Measurements from ENCODE around the gene SCARF2. TPM values are rescaled to one million over a fixed set of nuclear protein-coding genes. Genes with fewer than 3 reads are reported as not detected.
"Not testable (repeated sequence)": the region's sequence is repeated elsewhere in the genome, so short reads cannot be mapped to it uniquely, and the experiment has no call there.

SCARF2 gene
- total RNA-seq, 4 donors from 2014 or later: 2.8 to 11.3 (median 5.8) TPM

DNA sequence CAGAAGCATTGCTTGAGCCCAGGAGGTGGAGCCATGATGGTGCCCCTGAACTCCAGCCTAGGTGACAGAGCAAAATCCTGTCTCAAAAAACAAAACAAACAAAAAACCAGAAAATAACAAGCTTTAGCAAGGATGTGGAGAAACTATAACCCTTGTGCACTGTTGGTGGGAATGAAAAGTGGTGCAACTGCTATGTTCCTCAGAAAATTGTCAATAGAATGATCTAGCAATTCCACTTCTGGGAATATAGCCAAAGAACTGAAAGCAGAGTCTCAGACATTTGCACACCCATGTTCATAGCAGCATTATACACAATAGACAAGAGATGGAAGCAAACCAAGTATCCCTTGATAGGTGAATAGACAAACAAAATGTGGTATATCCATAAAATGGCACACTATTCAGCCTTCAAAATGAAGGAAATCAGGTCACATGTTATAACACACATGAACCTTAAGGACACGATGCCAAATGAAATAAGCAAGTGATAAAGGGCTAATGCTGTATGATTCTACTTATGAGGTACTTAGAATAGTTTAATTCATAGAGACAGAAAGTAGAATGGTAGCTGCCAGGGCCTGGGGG, 42.1 kb upstream of the SCARF2 start:
- no peak for DNase-seq (ENCODE audit: low spot score in 2 of 2)
- no peak for TF ChIP-seq CTCF (IDR thresholded peaks at IDR 0.05)
- no peak for TF ChIP-seq EP300 (IDR thresholded peaks at IDR 0.05)
- peaks cover 5% of the 10 kb centered on the region for H3K36me3 ChIP-seq
- no peaks in the 10 kb centered on the region for H3K27me3 ChIP-seq
- H3K9me3 ChIP-seq: no peaks in the 10 kb centered on the region
- 100% methylated on average over 1 of the region's 1 CpG for WGBS
- no peak overlapping the region for H3K27ac ChIP-seq
- H3K4me1 ChIP-seq: peaks cover 5% of the 10 kb centered on the region
- no peak overlapping the region for H3K4me3 ChIP-seq

- H3K9me3 ChIP-seq; DNase-seq (ENCODE audit: low spot score in 2 of 2); H3K4me1 ChIP-seq; H3K27ac ChIP-seq; H3K27me3 ChIP-seq; H3K4me3 ChIP-seq; H3K36me3 ChIP-seq: not testable (repeated sequence)
- WGBS: 88% methylated on average over 6 of the region's 6 CpGs
Observed at GRCh38 chr22:20478059-20478458, 40.4 kb upstream of the SCARF2 start.

GRCh38 chr22:20475569-20475968, 37.9 kb upstream of the SCARF2 start:
- not testable (repeated sequence) for H3K4me1 ChIP-seq; H3K9me3 ChIP-seq; DNase-seq (ENCODE audit: low spot score in 2 of 2); H3K36me3 ChIP-seq; H3K4me3 ChIP-seq; H3K27me3 ChIP-seq; H3K27ac ChIP-seq
- 70% methylated on average over 12 of the region's 12 CpGs for WGBS

- DNase-seq (ENCODE audit: low spot score in 2 of 2): no peak
- WGBS: 86% methylated on average over 4 of the region's 4 CpGs
- TF ChIP-seq POLR2AphosphoS5 (IDR thresholded peaks at IDR 0.05): no peak
- H3K27me3 ChIP-seq: no peaks in the 10 kb centered on the region
- no peak overlapping the region for H3K4me3 ChIP-seq
- no peaks in the 10 kb centered on the region for H3K9me3 ChIP-seq
- peaks cover 5% of the 10 kb centered on the region for H3K36me3 ChIP-seq
- H3K27ac ChIP-seq: no peak overlapping the region
- peaks cover 5% of the 10 kb centered on the region for H3K4me1 ChIP-seq
Observed at GRCh38 chr22:20475115-20475436, 37.5 kb upstream of the SCARF2 start.

DNA sequence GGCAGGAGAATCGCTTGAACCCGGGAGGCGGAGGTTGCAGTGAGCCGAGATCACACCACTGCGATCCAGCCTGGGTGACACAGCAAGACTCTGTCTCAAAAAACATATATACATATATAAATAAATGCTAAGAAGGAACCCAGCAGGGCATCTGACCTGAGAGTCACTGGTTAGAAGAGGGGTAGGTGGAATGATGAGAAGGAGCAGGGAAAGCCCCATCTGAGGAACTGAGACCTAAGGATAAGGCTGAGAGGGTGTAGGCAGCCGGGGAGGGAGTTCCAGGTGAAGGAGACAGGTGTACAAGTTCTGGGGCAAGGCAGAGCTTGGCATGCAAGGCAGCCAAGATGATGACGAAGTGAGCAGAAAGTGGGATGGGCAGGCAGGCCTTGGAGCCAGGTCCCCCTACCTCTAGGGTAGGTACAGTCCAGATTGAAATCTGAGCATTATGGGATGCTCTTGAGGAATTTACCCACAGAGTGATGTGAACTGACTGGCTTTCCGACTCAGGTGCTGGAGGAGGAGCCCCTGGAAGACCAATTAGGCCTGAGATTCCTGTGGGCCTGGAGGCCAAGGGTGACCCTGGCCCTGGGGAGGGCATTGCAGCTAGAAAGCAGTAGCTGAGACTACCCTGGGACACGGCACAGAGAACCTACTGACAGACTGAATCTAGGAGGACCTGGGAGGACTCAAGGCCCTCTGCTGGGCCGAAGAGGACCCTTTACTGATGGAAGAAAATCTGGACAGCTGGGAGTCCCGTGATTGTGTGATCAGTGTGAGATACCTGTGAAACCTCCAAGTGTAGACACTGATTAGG, 35.2 kb upstream of the SCARF2 start:
- Histone ChIP-seq H3K27ac (no peak overlapping the region), H3K4me3 (no peak overlapping the region), H3K9me3 (no peaks in the 10 kb centered on the region), H3K36me3 (peaks cover 11% of the 10 kb centered on the region), H3K27me3 (no peaks in the 10 kb centered on the region), H3K4me1 (peaks cover 5% of the 10 kb centered on the region)
- WGBS: 76% methylated on average over 11 of the region's 11 CpGs
- TF ChIP-seq CTCF (IDR thresholded peaks at IDR 0.05) (no peak), POLR2AphosphoS5 (IDR thresholded peaks at IDR 0.05) (no peak), POLR2A (IDR thresholded peaks at IDR 0.05) (no peak), EP300 (IDR thresholded peaks at IDR 0.05) (no peak)
- DNase-seq (ENCODE audit: low spot score in 2 of 2): no peak

- TF ChIP-seq CTCF (IDR thresholded peaks at IDR 0.05) (no peak), EP300 (IDR thresholded peaks at IDR 0.05) (no peak), POLR2AphosphoS5 (IDR thresholded peaks at IDR 0.05) (no peak), POLR2A (IDR thresholded peaks at IDR 0.05) (no peak)
- H3K9me3 ChIP-seq: no peaks in the 10 kb centered on the region
- H3K27ac ChIP-seq: no peak overlapping the region
- H3K4me3 ChIP-seq: no peak overlapping the region
- 61% methylated on average over 5 of the region's 9 CpGs for WGBS
- no peaks in the 10 kb centered on the region for H3K27me3 ChIP-seq
- DNase-seq (ENCODE audit: low spot score in 2 of 2): no peak
- peaks cover 11% of the 10 kb centered on the region for H3K36me3 ChIP-seq
- peaks cover 3% of the 10 kb centered on the region for H3K4me1 ChIP-seq
Observed at GRCh38 chr22:20471126-20471833, 33.7 kb upstream of the SCARF2 start.

- DNase-seq (ENCODE audit: low spot score in 2 of 2); H3K4me3 ChIP-seq; H3K4me1 ChIP-seq; H3K27ac ChIP-seq; H3K27me3 ChIP-seq; H3K9me3 ChIP-seq: not testable (repeated sequence)
- peaks cover 11% of the 10 kb centered on the region for H3K36me3 ChIP-seq
- 100% methylated on average over 2 of the region's 2 CpGs for WGBS
Observed at GRCh38 chr22:20470525-20470924, 32.9 kb upstream of the SCARF2 start.

All from suprapubic skin (tissue), 4 donors.